HG02763 (cell line): ENCODE measurements around the gene SCN5A.

Experiments used
- ATAC-seq: cut with Tn5 transposase; IDR thresholded peaks from one replicate; pipeline ENCODE4 v1.9.1; 2021; ENCODE audit warnings: mild to moderate bottlenecking, moderate library complexity; ENCODE audit not compliant: unreplicated experiment

Gene SCN5A

GRCh38 chr3:38603731-38604131, 45.8 kb downstream of the SCN5A start:
- ATAC-seq = no peak

- ATAC-seq = no peak
Measured at GRCh38 chr3:38602576-38603250, 46.8 kb downstream of the SCN5A start.

DNA sequence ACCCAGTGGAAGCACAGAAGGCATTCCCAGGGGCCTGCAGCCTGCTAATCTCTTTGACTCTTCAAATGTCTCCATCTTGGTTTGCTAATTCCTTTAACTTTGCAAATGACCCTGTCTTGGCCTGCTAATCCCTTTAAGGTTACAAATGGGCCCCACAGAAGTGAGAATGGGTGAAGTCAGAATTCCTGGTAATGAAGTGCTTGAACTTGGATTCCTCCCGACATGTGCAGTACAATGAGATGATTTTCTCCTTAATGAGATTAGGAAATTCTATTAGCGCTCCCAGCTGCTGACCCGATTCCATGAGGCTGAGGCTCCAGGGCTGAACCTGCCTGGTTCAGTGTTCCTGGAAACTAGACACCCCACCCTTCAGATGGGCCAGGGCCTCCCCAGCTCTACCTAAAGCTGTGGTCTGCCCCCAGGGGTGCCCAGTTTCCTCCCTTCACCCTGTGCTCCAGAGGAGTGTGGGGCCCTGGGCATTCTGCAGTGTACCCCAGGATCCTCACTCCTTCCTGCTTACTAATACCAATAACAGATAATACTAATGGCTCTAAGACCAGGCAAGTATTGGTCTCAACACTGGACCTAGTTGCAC, 47.4 kb downstream of the SCN5A start:
- no peak for ATAC-seq

- ATAC-seq = no peak
Measured at GRCh38 chr3:38600551-38600950, 48.9 kb downstream of the SCN5A start.

GRCh38 chr3:38599886-38600285, 49.6 kb downstream of the SCN5A start:
- ATAC-seq = no peak

GRCh38 chr3:38598791-38599190, 50.7 kb downstream of the SCN5A start:
- no peak for ATAC-seq

DNA sequence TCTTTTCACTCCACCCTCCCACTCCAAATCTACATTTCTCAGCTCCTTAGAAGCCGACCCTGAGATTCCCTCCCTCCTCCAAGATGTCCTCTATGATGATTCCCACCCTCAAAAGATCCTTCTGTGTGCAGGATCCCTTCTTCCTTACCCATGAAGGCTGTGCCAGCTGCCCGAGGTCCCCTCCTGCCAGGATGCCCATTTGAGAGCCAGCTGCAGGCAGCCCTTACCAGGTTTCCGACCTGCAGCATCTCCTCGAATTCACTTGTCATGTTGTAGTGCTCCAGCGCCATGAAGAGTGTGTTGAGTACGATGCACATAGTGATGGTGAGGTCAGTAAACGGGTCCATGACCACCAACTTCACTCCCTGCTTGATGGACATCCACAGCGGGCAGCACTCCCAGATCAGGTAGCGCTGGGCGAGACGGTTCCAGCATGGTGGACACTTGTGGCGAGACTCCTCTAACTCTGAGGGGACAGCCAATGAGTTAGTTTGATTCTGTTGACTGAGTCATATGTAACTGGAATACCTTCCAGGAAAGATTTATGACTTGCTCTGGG, 51.9 kb downstream of the SCN5A start:
- ATAC-seq = no peak

- ATAC-seq = no peak
Measured at GRCh38 chr3:38595393-38595792, 54.1 kb downstream of the SCN5A start.

DNA sequence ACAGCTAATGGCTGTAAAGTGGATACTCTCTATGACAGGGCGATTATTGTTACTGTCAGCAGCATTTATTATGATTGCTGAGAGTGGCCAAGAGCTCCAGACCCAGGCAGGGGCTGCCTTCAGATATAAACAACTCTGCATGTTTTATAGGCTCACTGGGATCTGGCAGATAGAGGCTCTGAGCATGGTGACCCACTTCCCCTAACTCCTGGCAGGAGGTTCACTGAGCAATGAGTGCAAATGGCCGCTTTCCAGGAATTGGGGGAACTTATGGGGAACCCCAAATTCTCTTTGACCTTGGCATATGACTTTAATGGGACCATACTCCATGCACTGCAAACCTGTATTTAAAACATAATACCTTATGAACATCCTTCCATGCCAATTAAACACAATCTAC, 59.0 kb downstream of the SCN5A start:
- no peak for ATAC-seq

DNA sequence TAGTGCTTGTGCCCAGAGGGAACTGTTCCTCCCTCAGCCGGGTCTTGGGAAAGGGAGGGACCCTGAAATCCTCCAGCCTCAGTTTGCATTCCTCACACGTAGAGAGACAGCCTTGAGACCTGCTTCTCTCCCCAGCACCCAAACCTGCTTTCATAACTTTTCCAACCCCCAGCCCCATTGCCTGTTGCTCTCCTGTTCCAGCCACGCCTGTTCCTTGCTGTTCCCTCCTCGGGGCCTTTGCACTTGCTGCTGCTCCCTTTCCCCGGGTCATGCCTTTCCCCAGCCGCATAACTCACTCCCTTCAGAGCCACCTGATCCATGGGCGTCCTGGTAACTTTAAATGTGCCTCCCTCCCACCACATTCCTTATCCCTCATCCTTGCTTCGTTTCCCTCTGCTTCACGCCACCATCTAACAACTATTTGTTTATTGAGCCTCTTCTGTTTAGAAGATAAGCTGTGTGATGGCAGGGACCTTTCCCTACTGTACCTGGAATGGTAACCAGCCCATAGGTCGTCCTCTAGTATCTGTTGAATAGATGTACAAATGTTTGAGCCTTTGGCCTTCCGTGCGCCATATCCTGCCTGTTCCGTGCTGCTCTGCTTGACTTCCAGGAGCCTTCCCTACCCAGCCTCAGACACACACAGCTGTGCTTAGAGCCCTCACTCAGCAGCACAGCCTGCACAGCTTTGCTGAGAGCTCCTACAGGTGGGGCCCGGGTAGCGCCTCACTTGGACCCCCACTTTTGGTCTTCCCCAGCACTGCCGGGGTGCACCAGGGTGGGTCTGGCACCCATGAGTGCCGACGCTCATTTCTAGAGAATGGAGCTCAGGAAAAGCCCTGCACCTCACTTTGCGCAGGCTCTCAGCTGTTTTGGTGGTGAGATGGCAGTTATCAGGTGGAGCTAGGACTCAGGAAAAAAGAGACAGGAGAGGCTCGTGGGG, 60.2 kb downstream of the SCN5A start:
- ATAC-seq = no peak

DNA sequence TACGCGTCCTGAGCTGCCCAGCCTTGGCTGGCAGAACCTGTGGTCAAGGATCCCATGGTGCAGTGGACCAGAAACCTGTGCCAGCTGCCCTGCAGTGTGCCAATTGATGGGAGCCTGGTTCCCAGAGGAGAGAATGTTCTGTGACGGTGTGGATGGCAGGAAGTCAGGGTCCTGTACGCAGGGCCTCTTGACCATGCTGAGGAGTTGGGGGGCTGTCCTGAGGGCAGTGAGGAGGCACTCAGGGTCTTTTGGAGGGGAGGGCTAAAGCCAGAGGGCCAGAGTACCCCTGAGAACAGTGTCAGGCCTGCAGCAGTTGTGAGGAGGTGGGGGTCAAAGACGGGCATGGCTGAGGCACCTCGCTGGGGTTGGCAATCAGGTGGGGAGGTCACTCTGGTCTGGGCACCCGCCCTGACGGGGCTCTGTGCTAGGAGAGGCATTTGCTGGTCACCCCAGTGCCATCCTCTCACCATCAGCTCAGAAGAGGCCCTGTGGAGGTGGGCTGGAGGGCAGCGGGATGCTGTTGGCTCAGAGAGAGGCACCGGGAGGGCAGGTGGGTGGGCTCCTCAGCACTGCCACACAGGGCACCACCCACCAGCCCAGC, 61.0 kb downstream of the SCN5A start:
- no peak for ATAC-seq

GRCh38 chr3:38587548-38588131, 61.8 kb downstream of the SCN5A start:
- no peak for ATAC-seq

- ATAC-seq = no peak
Measured at GRCh38 chr3:38586546-38587520, 62.7 kb downstream of the SCN5A start.

- no peak for ATAC-seq
Measured at GRCh38 chr3:38585791-38586420, 63.6 kb downstream of the SCN5A start.

- ATAC-seq = no peak
Measured at GRCh38 chr3:38583688-38584087, 65.8 kb downstream of the SCN5A start.

DNA sequence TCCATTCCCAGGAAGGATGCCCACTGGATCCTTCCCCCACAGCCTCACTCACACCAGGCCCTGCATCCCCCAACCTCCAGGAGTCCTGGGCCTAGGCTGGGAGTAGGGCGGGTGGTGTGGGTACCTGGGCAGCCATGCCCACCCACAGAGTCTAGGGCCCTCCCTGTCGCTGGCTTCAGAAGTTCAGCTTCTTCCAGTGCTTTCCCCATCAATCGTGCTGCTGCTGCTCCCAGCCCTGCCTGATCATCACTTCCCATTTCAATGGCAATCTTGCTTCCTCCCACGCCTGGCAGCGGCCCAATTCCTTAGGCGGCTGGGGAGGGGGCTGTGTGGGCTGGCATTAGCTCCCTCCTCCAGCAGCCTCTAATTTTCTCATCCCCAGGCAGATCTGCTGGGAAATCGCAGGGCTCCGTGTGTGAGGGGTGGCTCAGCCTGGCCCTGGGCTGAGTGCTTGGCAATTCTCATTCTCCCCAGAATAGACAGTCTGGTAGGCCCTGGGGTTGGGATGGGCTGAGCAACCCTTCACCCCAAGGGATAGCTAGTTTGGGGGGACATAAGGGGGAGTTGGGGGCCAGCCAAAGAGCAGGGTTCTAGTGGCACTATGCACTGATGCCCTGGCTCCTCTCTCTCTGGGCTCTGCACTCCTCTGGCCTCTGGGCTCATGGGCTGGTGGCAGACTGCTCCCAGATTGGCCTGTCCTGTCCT, 66.4 kb downstream of the SCN5A start:
- ATAC-seq = no peak

DNA sequence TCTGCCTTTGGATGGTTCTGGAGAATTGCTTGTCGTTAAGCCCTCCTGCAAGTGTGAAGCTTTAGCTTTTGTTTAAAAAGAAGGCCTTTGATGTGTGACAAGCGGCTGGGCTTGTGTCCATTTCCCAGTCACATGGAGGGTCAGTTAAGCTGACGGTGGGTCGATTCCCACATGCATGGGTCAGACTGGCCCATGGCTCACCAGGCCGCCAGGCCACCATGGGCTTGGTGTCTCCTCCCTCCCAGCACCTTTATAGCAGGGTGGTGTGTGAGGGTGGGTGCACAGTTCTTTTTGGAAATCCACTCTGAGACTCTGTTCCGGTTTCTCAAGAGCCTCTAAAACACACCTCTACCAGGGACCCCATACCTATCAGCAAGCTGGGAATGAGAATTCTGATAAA, 67.2 kb downstream of the SCN5A start:
- ATAC-seq = no peak

DNA sequence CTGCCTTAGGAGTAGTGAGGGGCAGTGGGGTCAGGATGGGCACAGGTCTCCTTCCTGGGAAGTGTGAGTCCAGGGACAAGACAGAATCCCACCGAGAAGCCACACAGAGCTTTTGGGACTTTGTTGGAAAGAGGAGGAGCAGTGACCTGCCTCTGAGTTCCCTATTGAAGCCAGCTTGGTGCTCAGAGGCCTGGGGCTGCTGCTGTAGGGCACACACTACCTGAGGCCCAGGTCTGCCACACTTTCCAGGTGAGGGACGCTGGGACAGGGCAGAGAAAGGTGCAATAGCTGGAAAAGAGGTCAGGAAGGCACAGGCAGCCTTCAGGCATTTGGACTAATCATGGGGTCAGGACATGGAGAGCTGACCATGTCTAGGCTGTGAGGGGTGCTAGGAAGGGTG, 67.7 kb downstream of the SCN5A start:
- ATAC-seq = no peak
